Adrenal gland (tissue), 5 donors: ENCODE data around the gene RIPOR3.

ENCODE experiments used
- CTCF ChIP-seq, 6 experiments: fragments of 450-650 bp in 4 of 6; fragments of 200-600 bp in 2 of 6; sonication (generic) in 1 of 6; IDR thresholded peaks; 1 replicate in 5 of 6; 2 replicates in 1 of 6; pipeline versions ENCODE4 v1.5.1 to v1.8.0; 2016 to 2021; ENCODE audit warnings: antibody characterized with exemption in 6 of 6, mild to moderate bottlenecking in 2 of 6, moderate library complexity in 1 of 6
- POLR2A ChIP-seq, 2 donors: fragments of 450-650 bp; IDR thresholded peaks; one replicate each; pipeline ENCODE4 v1.6.1; 2017; ENCODE audit warnings: antibody characterized with exemption in 2 of 2, mild to moderate bottlenecking in 2 of 2, moderate library complexity in 1 of 2
- donor health status: DM: no; HTN: no; CAD: no.

- TF ChIP-seq CTCF (IDR thresholded peaks at IDR 0.05) (no peak), POLR2A (IDR thresholded peaks at IDR 0.05) (no peak)
Observed at GRCh38 chr20:50586531-50587232, 104.7 kb downstream of the RIPOR3 start.
